Heart left ventricle (tissue), 13 donors: ENCODE measurements around the gene FOXN1.

Source experiments
- POLR2A ChIP-seq, 2 donors: fragments of 450-650 bp; IDR thresholded peaks; one replicate each; pipeline ENCODE4 v1.6.1; 2017; ENCODE audit warnings: antibody characterized with exemption in 2 of 2, mild to moderate bottlenecking in 2 of 2, moderate library complexity in 2 of 2
- TF ChIP-seq, protein P1 (sequence below), 12 donors: fragments of 200-600 bp; sonication (generic) in 4 of 12; IDR thresholded peaks; one replicate each; pipeline versions ENCODE4 v1.5.0 to v1.8.0; 2018 to 2022; ENCODE audit warnings: antibody characterized with exemption in 12 of 12, mild to moderate bottlenecking in 5 of 12
- donor health status: ischemic (EF 13 %, LVEDD 7.1; RV severe dilation, severe dysfunction).
- donor health status: DM: no; HTN: yes; CAD: no.
- donor health status: DM: no; HTN: no; CAD: no.
- donor health status: ischemic (EF 25% LVEDD 6.9; RV normal size, moderate dysfunction).
- donor health status: ischemic (EF 25% LVEDD 5.7; RV mildly dilated, moderate dysfunction).
- donor health status: ischemic (EF 35%, LVEDD 5.7; RV mildly dilated, moderate dysfunction).
- donor health status: nonischemic (EF 11% LVEDD 7.7; RV severe dilation, severe dysfunction).
- donor health status: DM: yes; HTN: yes; CAD: no.
- donor health status: PGD.
- donor health status: ischemic (EF 29% LVEDD 5.4; RV normal size, mild dysfunction).
- donor health status: nonischemic (EF 23%, LVEDD 6.1; RV moderate dilation, normal function).

DNA sequence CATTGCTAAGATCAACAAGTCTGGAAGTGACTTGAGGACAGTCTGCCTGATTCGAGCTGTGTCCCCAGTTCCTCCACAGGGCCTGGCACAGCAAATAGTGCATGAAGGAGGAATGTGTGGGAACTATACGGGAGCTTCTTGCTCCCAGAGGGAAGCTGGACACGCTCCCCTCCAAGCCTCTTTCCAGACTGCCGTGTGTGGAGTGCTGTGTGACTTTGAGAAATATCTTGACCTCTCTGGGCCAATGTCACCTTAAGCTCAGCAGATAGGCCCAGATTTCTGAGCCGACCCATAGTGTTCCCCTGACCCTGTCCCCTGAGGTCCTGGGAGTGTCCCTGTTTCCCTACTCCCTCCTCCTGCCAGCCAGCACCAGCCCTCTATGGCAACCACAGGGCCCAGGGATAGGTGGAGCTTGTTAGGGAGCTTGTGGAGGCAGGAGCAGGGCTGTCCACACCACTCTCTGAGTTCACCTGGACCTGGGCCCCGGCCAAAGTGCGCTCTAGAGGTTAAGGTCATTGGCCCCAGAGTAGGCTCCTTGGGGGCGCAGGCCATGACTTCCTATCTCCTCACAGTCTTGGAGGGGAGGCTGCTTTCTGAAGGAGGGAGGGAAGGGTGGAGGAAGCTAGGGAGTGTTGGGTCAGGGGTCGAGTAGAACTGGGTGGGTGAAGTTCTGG is 6.3 kb upstream of the FOXN1 start:
- TF ChIP-seq, protein P1, sequence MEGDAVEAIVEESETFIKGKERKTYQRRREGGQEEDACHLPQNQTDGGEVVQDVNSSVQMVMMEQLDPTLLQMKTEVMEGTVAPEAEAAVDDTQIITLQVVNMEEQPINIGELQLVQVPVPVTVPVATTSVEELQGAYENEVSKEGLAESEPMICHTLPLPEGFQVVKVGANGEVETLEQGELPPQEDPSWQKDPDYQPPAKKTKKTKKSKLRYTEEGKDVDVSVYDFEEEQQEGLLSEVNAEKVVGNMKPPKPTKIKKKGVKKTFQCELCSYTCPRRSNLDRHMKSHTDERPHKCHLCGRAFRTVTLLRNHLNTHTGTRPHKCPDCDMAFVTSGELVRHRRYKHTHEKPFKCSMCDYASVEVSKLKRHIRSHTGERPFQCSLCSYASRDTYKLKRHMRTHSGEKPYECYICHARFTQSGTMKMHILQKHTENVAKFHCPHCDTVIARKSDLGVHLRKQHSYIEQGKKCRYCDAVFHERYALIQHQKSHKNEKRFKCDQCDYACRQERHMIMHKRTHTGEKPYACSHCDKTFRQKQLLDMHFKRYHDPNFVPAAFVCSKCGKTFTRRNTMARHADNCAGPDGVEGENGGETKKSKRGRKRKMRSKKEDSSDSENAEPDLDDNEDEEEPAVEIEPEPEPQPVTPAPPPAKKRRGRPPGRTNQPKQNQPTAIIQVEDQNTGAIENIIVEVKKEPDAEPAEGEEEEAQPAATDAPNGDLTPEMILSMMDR (IDR thresholded peaks at IDR 0.05), result no peak
- no peak for TF ChIP-seq POLR2A (IDR thresholded peaks at IDR 0.05)
